ENCODE measurements around the gene MAN2A1.

DNA sequence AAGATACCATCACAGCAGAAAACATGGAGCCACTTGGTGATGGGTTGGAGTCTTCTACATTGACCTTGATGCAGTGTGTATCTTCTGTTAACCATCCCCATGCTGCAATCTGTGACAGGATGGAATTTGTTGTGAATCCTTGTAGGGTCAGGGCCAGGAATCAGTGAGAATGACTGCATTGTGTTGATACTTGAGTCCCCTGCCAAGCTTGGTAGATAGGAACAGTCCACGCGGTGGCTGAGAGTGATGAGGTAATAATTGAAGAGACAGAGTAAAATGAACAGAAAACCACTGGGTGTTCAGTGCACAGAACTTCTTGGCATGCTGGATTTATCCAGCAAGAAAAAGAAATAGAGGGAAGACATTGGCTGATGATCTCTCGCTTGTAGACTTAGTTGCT is 217.5 kb downstream of the MAN2A1 start:
- TF ChIP-seq, protein P1, sequence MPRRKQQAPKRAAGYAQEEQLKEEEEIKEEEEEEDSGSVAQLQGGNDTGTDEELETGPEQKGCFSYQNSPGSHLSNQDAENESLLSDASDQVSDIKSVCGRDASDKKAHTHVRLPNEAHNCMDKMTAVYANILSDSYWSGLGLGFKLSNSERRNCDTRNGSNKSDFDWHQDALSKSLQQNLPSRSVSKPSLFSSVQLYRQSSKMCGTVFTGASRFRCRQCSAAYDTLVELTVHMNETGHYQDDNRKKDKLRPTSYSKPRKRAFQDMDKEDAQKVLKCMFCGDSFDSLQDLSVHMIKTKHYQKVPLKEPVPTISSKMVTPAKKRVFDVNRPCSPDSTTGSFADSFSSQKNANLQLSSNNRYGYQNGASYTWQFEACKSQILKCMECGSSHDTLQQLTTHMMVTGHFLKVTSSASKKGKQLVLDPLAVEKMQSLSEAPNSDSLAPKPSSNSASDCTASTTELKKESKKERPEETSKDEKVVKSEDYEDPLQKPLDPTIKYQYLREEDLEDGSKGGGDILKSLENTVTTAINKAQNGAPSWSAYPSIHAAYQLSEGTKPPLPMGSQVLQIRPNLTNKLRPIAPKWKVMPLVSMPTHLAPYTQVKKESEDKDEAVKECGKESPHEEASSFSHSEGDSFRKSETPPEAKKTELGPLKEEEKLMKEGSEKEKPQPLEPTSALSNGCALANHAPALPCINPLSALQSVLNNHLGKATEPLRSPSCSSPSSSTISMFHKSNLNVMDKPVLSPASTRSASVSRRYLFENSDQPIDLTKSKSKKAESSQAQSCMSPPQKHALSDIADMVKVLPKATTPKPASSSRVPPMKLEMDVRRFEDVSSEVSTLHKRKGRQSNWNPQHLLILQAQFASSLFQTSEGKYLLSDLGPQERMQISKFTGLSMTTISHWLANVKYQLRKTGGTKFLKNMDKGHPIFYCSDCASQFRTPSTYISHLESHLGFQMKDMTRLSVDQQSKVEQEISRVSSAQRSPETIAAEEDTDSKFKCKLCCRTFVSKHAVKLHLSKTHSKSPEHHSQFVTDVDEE (CRISPR knock-in tag; IDR thresholded peaks at IDR 0.05) = no peak
- TF ChIP-seq ZFP3 (CRISPR knock-in tag; IDR thresholded peaks at IDR 0.05) = no peak
- TF ChIP-seq, protein P2, sequence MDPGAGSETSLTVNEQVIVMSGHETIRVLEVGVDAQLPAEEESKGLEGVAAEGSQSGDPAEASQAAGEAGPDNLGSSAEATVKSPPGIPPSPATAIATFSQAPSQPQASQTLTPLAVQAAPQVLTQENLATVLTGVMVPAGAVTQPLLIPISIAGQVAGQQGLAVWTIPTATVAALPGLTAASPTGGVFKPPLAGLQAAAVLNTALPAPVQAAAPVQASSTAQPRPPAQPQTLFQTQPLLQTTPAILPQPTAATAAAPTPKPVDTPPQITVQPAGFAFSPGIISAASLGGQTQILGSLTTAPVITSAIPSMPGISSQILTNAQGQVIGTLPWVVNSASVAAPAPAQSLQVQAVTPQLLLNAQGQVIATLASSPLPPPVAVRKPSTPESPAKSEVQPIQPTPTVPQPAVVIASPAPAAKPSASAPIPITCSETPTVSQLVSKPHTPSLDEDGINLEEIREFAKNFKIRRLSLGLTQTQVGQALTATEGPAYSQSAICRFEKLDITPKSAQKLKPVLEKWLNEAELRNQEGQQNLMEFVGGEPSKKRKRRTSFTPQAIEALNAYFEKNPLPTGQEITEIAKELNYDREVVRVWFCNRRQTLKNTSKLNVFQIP (CRISPR knock-in tag; IDR thresholded peaks at IDR 0.05; ENCODE audit: borderline replicate concordance, low read depth) = no peak
- TF ChIP-seq ESRRG (CRISPR knock-in tag; IDR thresholded peaks at IDR 0.05) = no peak
- TF ChIP-seq, protein P3, sequence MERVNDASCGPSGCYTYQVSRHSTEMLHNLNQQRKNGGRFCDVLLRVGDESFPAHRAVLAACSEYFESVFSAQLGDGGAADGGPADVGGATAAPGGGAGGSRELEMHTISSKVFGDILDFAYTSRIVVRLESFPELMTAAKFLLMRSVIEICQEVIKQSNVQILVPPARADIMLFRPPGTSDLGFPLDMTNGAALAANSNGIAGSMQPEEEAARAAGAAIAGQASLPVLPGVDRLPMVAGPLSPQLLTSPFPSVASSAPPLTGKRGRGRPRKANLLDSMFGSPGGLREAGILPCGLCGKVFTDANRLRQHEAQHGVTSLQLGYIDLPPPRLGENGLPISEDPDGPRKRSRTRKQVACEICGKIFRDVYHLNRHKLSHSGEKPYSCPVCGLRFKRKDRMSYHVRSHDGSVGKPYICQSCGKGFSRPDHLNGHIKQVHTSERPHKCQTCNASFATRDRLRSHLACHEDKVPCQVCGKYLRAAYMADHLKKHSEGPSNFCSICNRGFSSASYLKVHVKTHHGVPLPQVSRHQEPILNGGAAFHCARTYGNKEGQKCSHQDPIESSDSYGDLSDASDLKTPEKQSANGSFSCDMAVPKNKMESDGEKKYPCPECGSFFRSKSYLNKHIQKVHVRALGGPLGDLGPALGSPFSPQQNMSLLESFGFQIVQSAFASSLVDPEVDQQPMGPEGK (CRISPR knock-in tag; IDR thresholded peaks at IDR 0.05; ENCODE audit: borderline replicate concordance) = no peak
- TF ChIP-seq ZFP30 (CRISPR knock-in tag; IDR thresholded peaks at IDR 0.05) = no peak
- TF ChIP-seq GLIS3 (CRISPR knock-in tag; IDR thresholded peaks at IDR 0.05) = no peak
- TF ChIP-seq CSRNP3 (CRISPR knock-in tag; IDR thresholded peaks at IDR 0.05) = no peak
- TF ChIP-seq CSDC2 (CRISPR knock-in tag; IDR thresholded peaks at IDR 0.05) = no peak
- TF ChIP-seq ARNTL (CRISPR knock-in tag; IDR thresholded peaks at IDR 0.05; ENCODE audit: borderline replicate concordance, low read depth) = no peak
- no peak for TF ChIP-seq OSR1 (CRISPR knock-in tag; IDR thresholded peaks at IDR 0.05)
- no peak for TF ChIP-seq ZNF8 (CRISPR knock-in tag; IDR thresholded peaks at IDR 0.05)
- no peak for TF ChIP-seq RARB (CRISPR knock-in tag; IDR thresholded peaks at IDR 0.05)
